Keratinocyte (primary cell): ENCODE measurements around the gene TMEM244. TPM values are rescaled to one million over a fixed set of nuclear protein-coding genes. Genes with fewer than 3 reads are reported as not detected.

Source experiments
- DNase-seq: peaks from one replicate; pipeline ENCODE4 v3.0.0-alpha.2; 2011; ENCODE audit warnings: low read depth, missing footprints, low spot score
- FAIRE-seq: peaks from 2 replicates; lab custom pipeline; 2011; peaks lifted over from hg19 to GRCh38; lab: Jason Lieb, UNC
- H2AFZ ChIP-seq: 2 replicates; pipeline ENCODE4 v1.6.0; 2012; ENCODE audit warnings: low read length, control low read depth, inconsistent platforms; ENCODE audit not compliant: control insufficient read depth
- H3K27ac ChIP-seq: 2 replicates; pipeline ENCODE4 v1.5.1; 2011; ENCODE audit warnings: low read length; ENCODE audit not compliant: control insufficient read depth, insufficient read depth
- H3K27me3 ChIP-seq: 3 replicates; pipeline ENCODE4 v1.6.0; 2011; ENCODE audit warnings: low read length; ENCODE audit not compliant: control insufficient read depth, insufficient read depth; ENCODE audit errors: extremely low read depth
- H3K36me3 ChIP-seq, 2 experiments: 2 replicates in 1 of 2; 3 replicates in 1 of 2; pipeline ENCODE4 v1.5.1; 2011; ENCODE audit warnings: low read length in 2 of 2, mild to moderate bottlenecking in 1 of 2; ENCODE audit not compliant: control insufficient read depth in 2 of 2, insufficient read depth in 2 of 2; ENCODE audit errors: extremely low read depth in 1 of 2
- H3K4me1 ChIP-seq: 3 replicates; pipeline ENCODE4 v1.5.1; 2011; ENCODE audit warnings: low read length; ENCODE audit not compliant: control insufficient read depth, insufficient read depth; ENCODE audit errors: extremely low read depth
- H3K4me2 ChIP-seq: 3 replicates; pipeline ENCODE4 v1.6.0; 2011; ENCODE audit warnings: low read depth, low read length; ENCODE audit not compliant: control insufficient read depth, insufficient read depth; ENCODE audit errors: extremely low read depth
- H3K4me3 ChIP-seq, 3 experiments: fragments of 200-600 bp in 1 of 3; sonication (generic) in 1 of 3; 2 replicates in 2 of 3; 3 replicates in 1 of 3; pipeline ENCODE4 v1.5.1; 2011 to 2016; ENCODE audit warnings: low read length in 3 of 3, mild to moderate bottlenecking in 3 of 3, control low read depth in 2 of 3, inconsistent platforms in 1 of 3, low read depth in 1 of 3, mixed read lengths in 1 of 3, mixed run types in 1 of 3, moderate library complexity in 1 of 3; ENCODE audit not compliant: control insufficient read depth in 2 of 3, insufficient read depth in 2 of 3; ENCODE audit errors: extremely low read depth in 1 of 3
- H3K79me2 ChIP-seq: 2 replicates; pipeline ENCODE4 v1.6.0; 2012; ENCODE audit warnings: low read length; ENCODE audit not compliant: control insufficient read depth, insufficient read depth
- H3K9ac ChIP-seq: 3 replicates; pipeline ENCODE4 v1.6.0; 2011; ENCODE audit warnings: low read length; ENCODE audit not compliant: control insufficient read depth, insufficient read depth; ENCODE audit errors: extremely low read depth
- H3K9me1 ChIP-seq: 3 replicates; pipeline ENCODE4 v1.6.0; 2011; ENCODE audit warnings: low read length; ENCODE audit not compliant: control insufficient read depth, insufficient read depth; ENCODE audit errors: extremely low read depth
- H3K9me3 ChIP-seq: 2 replicates; pipeline ENCODE4 v1.5.1; 2012; ENCODE audit warnings: low read depth, low read length; ENCODE audit not compliant: control insufficient read depth
- H4K20me1 ChIP-seq: 3 replicates; pipeline ENCODE4 v1.6.0; 2011; ENCODE audit warnings: low read length; ENCODE audit not compliant: control insufficient read depth, insufficient read depth; ENCODE audit errors: extremely low read depth
- CTCF ChIP-seq, 3 experiments: IDR thresholded peaks in 1 of 3; conservative IDR thresholded peaks in 1 of 3; optimal IDR thresholded peaks in 1 of 3; 2 replicates in 2 of 3; 3 replicates in 1 of 3; pipeline versions ENCODE3 to v1.5.1; 2011; ENCODE audit warnings: low read length in 3 of 3, mild to moderate bottlenecking in 3 of 3, moderate library complexity in 2 of 3, control low read depth in 1 of 3, inconsistent platforms in 1 of 3; ENCODE audit not compliant: insufficient read depth in 2 of 3; ENCODE audit errors: extremely low read depth in 1 of 3
- EZH2 ChIP-seq: IDR thresholded peaks from one replicate; pipeline ENCODE4 v1.6.1; 2012; ENCODE audit warnings: inconsistent platforms, mild to moderate bottlenecking, low read length, moderate library complexity
- dilution Hi-C: fragments of 300-500 bp; cut with MboI; formaldehyde crosslinking; loops from one replicate; pipeline ENCODE4 v1.7.0; 2020; ENCODE audit warnings: low sequenced_read_pairs; ENCODE audit not compliant: extremely low pct_ligation_motif_present
- polyA plus RNA-seq, 5 experiments: library from polyadenylated mRNA; depleted of rRNA in 3 of 5; stranded (reverse) in 3 of 5; stranded (forward) in 1 of 5; unstranded in 1 of 5; fragments of >200 nt; gene quantifications; 1 replicate in 1 of 5; 2 replicates in 3 of 5; 3 replicates in 1 of 5; pipeline versions ENCODE4 v1.2.1 to v1.2.3, GENCODE V29; 2011 to 2012; ENCODE audit warnings: missing spikeins in 2 of 5, low read depth in 1 of 5, low replicate concordance in 1 of 5

TMEM244 gene
- polyA plus RNA-seq, 1 donor (not counting 4 experiments of a cell fraction or from before 2014, with no cell fraction given) = 0.12 TPM

- Histone ChIP-seq H3K36me3 (no peaks in the 10 kb centered on the region), H3K4me3 (no peak overlapping the region), H3K9me1 (no peaks in the 10 kb centered on the region), H3K27ac (no peak overlapping the region), H3K79me2 (no peaks in the 10 kb centered on the region), H3K4me2 (no peak overlapping the region), H3K27me3 (no peaks in the 10 kb centered on the region), H3K9me3 (no peaks in the 10 kb centered on the region), H3K9ac (no peak overlapping the region), H4K20me1 (no peaks in the 10 kb centered on the region), H3K4me1 (no peaks in the 10 kb centered on the region), H2AFZ (no peak overlapping the region)
- dilution Hi-C loops = no loop called here
- DNase-seq (no peak), FAIRE-seq (no peak)
- no peak for TF ChIP-seq CTCF (optimal IDR thresholded peaks at IDR 0.05 in 1 of 3, IDR thresholded peaks at IDR 0.05 in 1 of 3, conservative IDR thresholded peaks at IDR 0.05 in 1 of 3; ENCODE audit: extremely low read depth in 1 of 3, insufficient read depth in 2 of 3, low read length in 3 of 3)
- no peak for TF ChIP-seq EZH2
Measured at GRCh38 chr6:129817821-129818220, 43.3 kb downstream of the TMEM244 start.

GRCh38 chr6:129817332-129817731 is 43.8 kb downstream of the TMEM244 start:
- Histone ChIP-seq H2AFZ (no peak overlapping the region), H3K27me3 (no peaks in the 10 kb centered on the region), H3K79me2 (no peaks in the 10 kb centered on the region), H3K9me1 (no peaks in the 10 kb centered on the region), H3K9ac (no peak overlapping the region), H3K4me3 (no peak overlapping the region), H3K36me3 (no peaks in the 10 kb centered on the region), H3K9me3 (no peaks in the 10 kb centered on the region), H4K20me1 (no peaks in the 10 kb centered on the region), H3K27ac (no peak overlapping the region), H3K4me1 (no peaks in the 10 kb centered on the region), H3K4me2 (no peak overlapping the region)
- DNase-seq (no peak), FAIRE-seq (no peak)
- TF ChIP-seq CTCF (optimal IDR thresholded peaks at IDR 0.05 in 1 of 3, IDR thresholded peaks at IDR 0.05 in 1 of 3, conservative IDR thresholded peaks at IDR 0.05 in 1 of 3; ENCODE audit: extremely low read depth in 1 of 3, insufficient read depth in 2 of 3, low read length in 3 of 3) (no peak), EZH2 (no peak)
- dilution Hi-C loops = no loop called here
